Breast epithelium (tissue), 4 donors: ENCODE data around the gene PXDC1. TPM values are rescaled to one million over a fixed set of nuclear protein-coding genes. Genes with fewer than 3 reads are reported as not detected.
"Not testable (repeated sequence)": the region's sequence is repeated elsewhere in the genome, so short reads cannot be mapped to it uniquely, and the experiment has no call there.

Experiments used
- DNase-seq, 2 donors: peaks; one replicate each; pipeline ENCODE4 v3.0.0-alpha.2; 2019; ENCODE audit warnings: low spot score in 2 of 2
- H3K27ac ChIP-seq, 2 donors: fragments of 200-600 bp; sonication (generic) in 1 of 2; one replicate each; pipeline ENCODE4 v1.5.1; 2016 to 2019; ENCODE audit warnings: mild to moderate bottlenecking in 1 of 2
- H3K27me3 ChIP-seq, 2 donors: fragments of 200-600 bp; sonication (generic) in 1 of 2; one replicate each; pipeline versions ENCODE4 v1.5.1 to v1.6.0; 2017 to 2019; ENCODE audit warnings: control low read depth in 1 of 2, mild to moderate bottlenecking in 1 of 2
- H3K36me3 ChIP-seq: fragments of 200-600 bp; one replicate; pipeline ENCODE4 v1.5.1; 2019
- H3K4me1 ChIP-seq, 2 donors: fragments of 200-600 bp; sonication (generic); one replicate each; pipeline ENCODE4 v1.5.1; 2016 to 2019; ENCODE audit warnings: control low read depth in 1 of 2
- H3K4me3 ChIP-seq, 3 donors: fragments of 200-600 bp; sonication (generic); 1 replicate in 2 of 3; 2 replicates in 1 of 3; pipeline ENCODE4 v1.5.1; 2016 to 2019; ENCODE audit warnings: mild to moderate bottlenecking in 3 of 3, moderate library complexity in 2 of 3
- H3K9me3 ChIP-seq, 2 donors: fragments of 200-600 bp; sonication (generic) in 1 of 2; one replicate each; pipeline ENCODE4 v1.5.1; 2016 to 2019; ENCODE audit warnings: control low read depth in 1 of 2
- CTCF ChIP-seq, 3 donors: fragments of 450-650 bp; IDR thresholded peaks; one replicate each; pipeline ENCODE4 v1.5.1; 2016 to 2017; ENCODE audit warnings: antibody characterized with exemption in 3 of 3, mild to moderate bottlenecking in 3 of 3, moderate library complexity in 3 of 3
- POLR2A ChIP-seq: fragments of 450-650 bp; IDR thresholded peaks from one replicate; pipeline ENCODE4 v1.6.1; 2016; ENCODE audit warnings: antibody characterized with exemption, mild to moderate bottlenecking, moderate library complexity
- POLR2AphosphoS5 ChIP-seq, 3 donors: sonication (generic); formaldehyde crosslinking; IDR thresholded peaks; one replicate each; pipeline ENCODE4 v1.6.1; 2017; ENCODE audit warnings: antibody characterized with exemption in 3 of 3
- intact Hi-C: fragments of 100-400 bp; cut with DNase I; formaldehyde crosslinking; loops from one replicate; pipeline ENCODE4 v1.15.1; 2023; ENCODE audit warnings: low total_unique reads
- total RNA-seq, 3 donors: library from RNA; depleted of rRNA; stranded (reverse); fragments of >200 nt; gene quantifications; one replicate each; pipeline ENCODE4 v1.1.0, GENCODE V29; 2016

PXDC1 gene
- total RNA-seq, 3 donors from 2014 or later, result 86.2 to 122 (median 88.0) TPM

GRCh38 chr6:3775386-3775785, 23.9 kb upstream of the PXDC1 start:
- intact Hi-C loops, result no loop called here
- Histone ChIP-seq H3K27me3 (no peaks in the 10 kb centered on the region), H3K4me3 (no peak overlapping the region), H3K36me3 (no peaks in the 10 kb centered on the region), H3K27ac (no peak overlapping the region), H3K9me3 (no peaks in the 10 kb centered on the region), H3K4me1 (no peaks in the 10 kb centered on the region)
- DNase-seq, result no peak
- TF ChIP-seq CTCF (IDR thresholded peaks at IDR 0.05) (no peak), POLR2AphosphoS5 (IDR thresholded peaks at IDR 0.05) (no peak), POLR2A (no peak)

- TF ChIP-seq CTCF (IDR thresholded peaks at IDR 0.05) (no peak), POLR2A (no peak), POLR2AphosphoS5 (IDR thresholded peaks at IDR 0.05) (no peak)
- intact Hi-C loops, result no loop called here
- Histone ChIP-seq H3K4me3 (no peak overlapping the region), H3K4me1 (no peaks in the 10 kb centered on the region), H3K27me3 (no peaks in the 10 kb centered on the region), H3K9me3 (no peaks in the 10 kb centered on the region), H3K27ac (no peak overlapping the region), H3K36me3 (no peaks in the 10 kb centered on the region)
- DNase-seq, result no peak
Measured at GRCh38 chr6:3773678-3774298, 22.3 kb upstream of the PXDC1 start.

DNA sequence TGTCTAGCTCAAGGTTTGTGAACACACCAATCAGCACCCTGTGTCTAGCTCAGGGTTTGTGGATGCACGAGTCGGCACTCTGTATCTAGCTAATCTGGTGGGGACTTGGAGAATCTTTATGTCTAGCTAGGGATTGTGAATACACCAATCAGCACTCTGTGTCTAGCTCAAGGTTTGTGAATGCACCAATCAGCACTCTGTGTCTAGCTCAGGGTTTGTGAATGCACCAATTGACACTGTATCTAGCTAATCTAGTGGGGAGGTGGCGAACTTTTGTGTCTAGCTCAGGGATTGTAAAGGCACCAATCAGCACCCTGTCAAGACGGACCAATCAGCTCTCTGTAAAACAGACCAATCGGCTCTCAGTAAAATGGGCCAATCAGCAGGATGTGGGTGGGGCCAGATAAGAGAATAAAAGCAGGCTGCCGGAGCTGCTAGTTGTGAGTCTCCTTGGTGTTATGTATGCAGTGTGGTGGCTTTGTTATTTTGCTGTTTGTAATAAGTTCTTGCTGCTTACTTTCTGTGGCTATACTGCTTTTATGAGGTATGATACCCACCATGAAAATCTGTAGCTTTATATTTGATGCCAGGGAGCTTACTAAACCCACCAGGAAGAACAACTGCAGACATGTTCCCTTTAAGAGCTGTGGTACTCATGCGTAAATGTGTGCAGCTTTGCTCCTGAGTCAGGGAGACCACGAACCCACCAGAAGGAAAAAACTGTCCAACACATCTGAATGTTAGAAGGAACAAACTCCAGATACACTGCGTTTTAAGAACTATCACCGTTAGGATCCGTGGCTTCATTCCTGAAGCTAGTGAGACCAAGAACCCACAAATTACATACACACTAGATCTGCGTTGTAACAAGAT, 20.9 kb upstream of the PXDC1 start:
- H3K4me1 ChIP-seq, H3K9me3 ChIP-seq, DNase-seq, H3K36me3 ChIP-seq, intact Hi-C loops, H3K27ac ChIP-seq, H3K27me3 ChIP-seq, H3K4me3 ChIP-seq: not testable (repeated sequence)

DNA sequence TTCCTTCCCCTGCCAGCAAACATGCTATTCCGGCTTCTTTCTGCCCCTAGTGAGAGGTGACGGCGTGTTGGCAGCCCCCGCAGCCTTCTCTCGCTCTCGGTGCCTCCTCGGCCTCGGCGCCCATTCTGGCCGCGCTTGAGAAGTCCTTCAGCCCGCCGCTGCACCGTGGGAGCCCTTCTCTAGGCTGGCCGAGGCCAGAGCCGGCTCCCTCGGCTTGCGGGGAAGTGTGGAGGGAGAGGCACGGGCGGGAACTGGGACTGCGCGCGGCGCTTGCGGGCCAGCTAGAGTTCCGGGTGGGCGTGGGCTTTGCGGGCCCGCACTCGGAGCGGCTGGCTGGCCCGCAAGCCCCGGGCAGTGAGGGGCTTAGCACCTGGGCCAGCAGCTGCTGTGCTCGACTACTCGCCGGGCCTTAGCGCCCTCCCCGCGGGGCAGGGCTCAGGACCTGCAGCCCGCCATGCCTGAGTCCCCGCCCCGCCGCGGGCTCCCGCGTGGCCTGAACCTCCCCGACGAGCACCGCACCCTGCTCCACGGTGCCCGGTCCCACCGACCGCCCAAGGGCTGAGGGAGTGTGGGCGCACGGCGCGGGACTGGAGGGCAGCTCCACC, 20.0 kb upstream of the PXDC1 start:
- no peak overlapping the region for H3K4me3 ChIP-seq
- no peak for DNase-seq
- intact Hi-C loops, result no loop called here
- no peaks in the 10 kb centered on the region for H3K4me1 ChIP-seq
- H3K9me3 ChIP-seq, result no peaks in the 10 kb centered on the region
- no peaks in the 10 kb centered on the region for H3K27me3 ChIP-seq
- H3K36me3 ChIP-seq, result no peaks in the 10 kb centered on the region
- TF ChIP-seq POLR2A (no peak), POLR2AphosphoS5 (IDR thresholded peaks at IDR 0.05) (no peak), CTCF (IDR thresholded peaks at IDR 0.05) (no peak)
- no peak overlapping the region for H3K27ac ChIP-seq

DNA sequence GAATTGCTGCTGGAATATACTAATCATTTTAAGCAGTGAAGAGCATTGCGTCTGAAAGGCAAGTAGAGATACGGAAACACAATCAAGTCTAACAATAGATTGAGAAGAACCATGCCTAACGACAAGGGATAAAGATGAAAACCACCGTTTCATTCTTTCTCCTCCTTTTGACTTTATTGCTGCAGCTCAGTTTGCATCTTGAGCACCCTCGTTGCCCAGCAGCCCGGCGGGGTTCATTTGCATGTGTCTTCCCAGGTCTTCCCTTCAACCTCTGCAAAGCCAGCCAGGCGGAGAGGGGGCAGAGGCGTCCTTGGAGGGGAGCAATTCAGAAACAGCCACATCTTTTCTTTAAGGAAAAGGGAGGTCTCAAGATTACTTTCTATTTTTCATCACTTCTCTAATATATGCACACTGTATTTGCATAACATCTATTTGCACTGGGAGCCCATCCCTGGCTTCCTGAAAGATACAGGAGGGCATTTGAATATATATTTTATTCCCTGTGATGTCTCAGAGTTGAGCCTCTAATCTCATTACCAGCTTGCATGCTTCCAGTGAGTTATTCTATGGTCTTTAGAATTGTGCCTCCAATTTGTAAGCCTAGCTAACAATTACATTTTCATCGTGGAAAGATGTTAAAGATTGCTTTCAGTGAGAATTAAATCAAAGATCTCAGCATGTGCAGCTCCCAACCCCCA, 18.7 kb upstream of the PXDC1 start:
- no peaks in the 10 kb centered on the region for H3K9me3 ChIP-seq
- intact Hi-C loops, result no loop called here
- H3K36me3 ChIP-seq, result no peaks in the 10 kb centered on the region
- no peak for TF ChIP-seq CTCF (IDR thresholded peaks at IDR 0.05)
- no peak for TF ChIP-seq POLR2AphosphoS5 (IDR thresholded peaks at IDR 0.05)
- TF ChIP-seq POLR2A, result no peak
- H3K27ac ChIP-seq, result no peak overlapping the region
- no peak overlapping the region for H3K4me3 ChIP-seq
- no peaks in the 10 kb centered on the region for H3K27me3 ChIP-seq
- H3K4me1 ChIP-seq, result no peaks in the 10 kb centered on the region
- DNase-seq, result no peak
